HG02798 (cell line): ENCODE results near the gene LONP2.

ENCODE experiments used
- ATAC-seq: cut with Tn5 transposase; IDR thresholded peaks from one replicate; pipeline ENCODE4 v1.9.1; 2021; ENCODE audit warnings: mild to moderate bottlenecking; ENCODE audit not compliant: unreplicated experiment, poor library complexity

LONP2 gene, protein sequence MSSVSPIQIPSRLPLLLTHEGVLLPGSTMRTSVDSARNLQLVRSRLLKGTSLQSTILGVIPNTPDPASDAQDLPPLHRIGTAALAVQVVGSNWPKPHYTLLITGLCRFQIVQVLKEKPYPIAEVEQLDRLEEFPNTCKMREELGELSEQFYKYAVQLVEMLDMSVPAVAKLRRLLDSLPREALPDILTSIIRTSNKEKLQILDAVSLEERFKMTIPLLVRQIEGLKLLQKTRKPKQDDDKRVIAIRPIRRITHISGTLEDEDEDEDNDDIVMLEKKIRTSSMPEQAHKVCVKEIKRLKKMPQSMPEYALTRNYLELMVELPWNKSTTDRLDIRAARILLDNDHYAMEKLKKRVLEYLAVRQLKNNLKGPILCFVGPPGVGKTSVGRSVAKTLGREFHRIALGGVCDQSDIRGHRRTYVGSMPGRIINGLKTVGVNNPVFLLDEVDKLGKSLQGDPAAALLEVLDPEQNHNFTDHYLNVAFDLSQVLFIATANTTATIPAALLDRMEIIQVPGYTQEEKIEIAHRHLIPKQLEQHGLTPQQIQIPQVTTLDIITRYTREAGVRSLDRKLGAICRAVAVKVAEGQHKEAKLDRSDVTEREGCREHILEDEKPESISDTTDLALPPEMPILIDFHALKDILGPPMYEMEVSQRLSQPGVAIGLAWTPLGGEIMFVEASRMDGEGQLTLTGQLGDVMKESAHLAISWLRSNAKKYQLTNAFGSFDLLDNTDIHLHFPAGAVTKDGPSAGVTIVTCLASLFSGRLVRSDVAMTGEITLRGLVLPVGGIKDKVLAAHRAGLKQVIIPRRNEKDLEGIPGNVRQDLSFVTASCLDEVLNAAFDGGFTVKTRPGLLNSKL

DNA sequence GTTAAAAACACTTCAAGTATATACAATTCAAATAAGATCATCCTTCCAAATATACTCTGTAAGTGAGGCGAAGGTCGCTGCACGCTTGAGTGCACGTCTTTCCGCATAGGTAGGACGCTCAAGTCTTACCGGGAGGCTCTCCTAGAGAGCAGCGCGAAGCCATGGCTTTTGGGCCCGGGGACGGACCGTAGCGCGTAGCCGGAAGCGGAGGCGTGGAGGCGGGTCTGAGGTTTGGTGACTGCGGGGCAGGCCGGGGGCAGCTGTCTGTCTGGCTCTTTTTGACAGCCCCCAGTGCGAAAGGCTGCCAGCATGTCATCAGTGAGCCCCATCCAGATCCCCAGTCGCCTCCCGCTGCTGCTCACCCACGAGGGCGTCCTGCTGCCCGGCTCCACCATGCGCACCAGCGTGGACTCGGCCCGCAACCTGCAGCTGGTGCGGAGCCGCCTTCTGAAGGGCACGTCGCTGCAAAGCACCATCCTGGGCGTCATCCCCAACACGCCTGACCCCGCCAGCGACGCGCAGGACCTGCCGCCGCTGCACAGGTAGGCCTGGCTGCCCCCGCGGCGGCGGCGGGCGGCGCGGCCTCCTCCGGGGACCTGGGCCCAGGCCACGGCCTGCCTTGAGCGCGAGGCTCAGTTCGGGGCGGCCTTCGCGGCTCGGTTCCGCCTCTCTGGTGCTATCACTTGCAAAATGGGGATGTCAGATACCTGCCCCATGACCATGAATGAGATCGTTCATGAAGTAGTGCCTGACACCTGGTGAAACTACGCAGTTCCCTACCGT, at the start of gene LONP2:
LONP2 (plus strand) TSS at position 221 of the 783 bp plus-strand sequence; CDS start at position 310, 89 bp downstream.
- peak; percentile 95 for ATAC-seq

DNA sequence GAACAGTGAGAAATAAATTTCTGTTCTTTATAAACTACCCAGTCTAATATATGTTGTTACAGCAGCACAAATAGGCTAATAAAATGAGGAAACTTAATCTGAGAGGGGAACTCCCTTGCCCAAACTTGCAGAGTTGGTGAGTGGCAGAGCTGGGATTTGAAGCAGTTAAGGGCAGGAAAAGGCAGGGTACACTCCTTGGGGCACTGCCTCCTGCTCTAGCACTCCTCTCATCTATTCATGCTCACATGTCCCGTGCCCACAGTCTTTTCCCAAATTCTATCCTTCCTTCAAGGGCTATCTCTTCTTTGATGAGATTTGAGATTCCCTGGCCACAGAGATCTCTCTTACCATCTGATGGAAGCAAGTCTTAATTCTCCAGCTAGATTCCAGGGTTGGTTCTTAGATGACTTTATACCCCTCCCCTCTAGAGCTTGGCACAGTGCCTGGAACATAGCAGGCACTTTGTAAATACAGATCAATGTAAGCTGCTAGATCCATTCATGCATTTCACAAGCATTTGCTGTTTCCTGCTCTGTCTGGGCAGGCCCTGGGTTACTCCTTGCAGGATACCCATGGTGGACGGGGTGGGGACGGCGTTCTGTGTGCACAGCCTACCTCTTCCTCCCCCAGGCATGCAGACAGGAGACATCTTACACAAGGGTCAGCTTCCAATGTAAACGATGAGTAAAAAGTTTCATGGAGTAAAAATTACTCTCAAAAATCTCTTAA, 49.1 kb upstream of the LONP2 start:
- ATAC-seq, result no peak

DNA sequence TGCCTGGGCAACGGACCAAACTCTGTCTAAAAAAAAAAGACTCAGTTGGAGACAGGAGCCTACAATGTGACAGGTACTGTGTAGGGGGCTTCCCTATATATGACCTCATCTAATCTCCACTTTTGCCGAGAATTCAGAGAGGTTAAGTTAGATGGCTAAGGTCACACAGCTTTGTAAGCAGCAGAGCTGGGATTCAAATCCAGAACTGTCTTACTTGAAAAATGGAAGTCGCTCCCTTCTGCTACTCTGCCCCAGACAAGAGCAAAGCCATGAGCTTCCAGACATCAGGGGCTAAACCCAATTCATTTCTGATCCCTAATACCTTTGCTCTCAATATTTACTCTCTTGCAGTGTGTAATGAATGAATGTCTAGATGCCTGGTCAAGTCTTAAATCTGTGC, 46.8 kb upstream of the LONP2 start:
- ATAC-seq, result no peak

DNA sequence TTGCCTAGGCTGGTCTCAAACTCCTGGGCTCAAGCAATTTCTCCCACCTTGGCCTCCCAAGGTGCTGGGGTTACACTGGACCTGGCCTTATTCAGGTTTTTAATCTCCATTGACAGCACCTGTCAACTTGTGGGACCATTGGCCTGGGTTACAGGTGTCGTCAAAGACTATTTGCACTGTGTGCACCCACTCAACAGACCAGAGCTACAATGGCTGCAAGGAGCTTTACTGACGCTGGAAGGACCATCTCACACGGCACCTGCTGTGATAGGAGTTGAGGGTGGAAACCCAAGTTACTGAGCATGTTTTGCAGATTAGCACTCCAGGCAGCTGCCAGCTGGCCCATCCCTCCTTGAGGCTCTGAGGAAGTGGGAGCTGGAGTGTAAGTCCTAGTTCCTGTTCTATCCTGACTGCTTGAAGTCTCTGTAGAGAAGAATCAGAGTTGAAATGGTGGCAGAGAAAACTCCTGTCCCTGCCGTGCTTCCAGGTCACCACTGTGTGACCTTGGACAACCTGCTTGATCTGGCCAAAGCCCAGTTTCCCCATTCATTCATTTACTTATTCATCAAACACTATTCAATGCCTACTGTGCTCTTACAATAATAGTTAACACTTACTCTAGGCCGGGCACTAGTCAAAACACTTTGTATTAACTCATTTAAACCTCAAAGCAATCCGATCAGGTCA, 42.4 kb upstream of the LONP2 start:
- no peak for ATAC-seq

DNA sequence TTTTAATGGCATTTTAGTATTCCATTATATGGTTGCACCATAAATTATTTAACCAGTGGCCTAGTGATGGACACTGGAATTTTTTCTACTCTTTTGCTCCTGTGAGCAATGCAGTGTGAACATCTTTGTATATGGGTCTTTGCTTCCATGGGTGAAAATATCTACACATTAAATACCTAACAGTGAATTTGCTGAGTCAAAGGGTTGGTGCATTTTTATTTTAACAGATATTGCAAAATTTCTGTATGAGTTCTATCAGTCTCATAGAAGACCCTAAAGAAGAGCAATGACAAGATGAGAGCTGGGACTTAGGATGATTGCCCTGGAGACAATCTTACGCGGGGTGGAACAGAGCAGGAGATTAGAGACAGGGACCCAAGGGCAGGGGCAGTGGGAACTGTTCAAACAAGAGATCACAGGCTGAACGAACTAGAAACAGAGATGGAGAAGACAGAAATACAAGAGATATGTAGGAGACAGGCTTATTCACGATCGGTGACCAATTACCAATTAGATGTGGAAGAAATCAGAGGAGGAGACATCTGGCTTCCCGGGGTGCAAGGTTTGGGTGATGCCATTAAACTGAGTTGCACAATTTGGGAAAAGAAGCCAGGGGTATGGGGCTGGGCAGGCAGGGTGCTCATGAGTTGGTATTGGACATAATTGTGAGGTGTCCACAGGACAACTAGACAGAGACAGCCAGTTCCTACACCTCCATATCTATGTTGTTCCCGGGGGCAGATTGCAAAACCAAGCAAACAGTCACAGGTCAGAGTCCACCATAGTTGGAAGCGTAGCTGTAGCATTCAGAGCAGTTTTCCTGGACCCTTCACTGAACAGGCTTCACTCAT, 39.9 kb upstream of the LONP2 start:
- no peak for ATAC-seq

DNA sequence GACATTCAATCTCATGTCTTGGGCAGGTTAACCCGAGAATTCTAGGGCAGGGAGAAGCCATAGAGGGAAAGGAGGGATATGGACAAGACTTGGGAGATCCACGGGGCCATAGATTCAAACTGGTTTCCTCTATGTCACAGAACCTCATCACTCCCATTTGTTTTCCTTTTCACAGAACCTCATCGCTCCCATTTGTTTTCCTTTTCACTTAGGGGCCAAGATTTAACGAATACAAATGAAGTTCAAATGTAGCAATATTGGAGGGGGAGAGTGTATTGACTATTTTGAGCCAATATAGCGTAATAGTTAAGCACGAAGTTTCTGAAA, 39.3 kb upstream of the LONP2 start:
- ATAC-seq, result no peak

DNA sequence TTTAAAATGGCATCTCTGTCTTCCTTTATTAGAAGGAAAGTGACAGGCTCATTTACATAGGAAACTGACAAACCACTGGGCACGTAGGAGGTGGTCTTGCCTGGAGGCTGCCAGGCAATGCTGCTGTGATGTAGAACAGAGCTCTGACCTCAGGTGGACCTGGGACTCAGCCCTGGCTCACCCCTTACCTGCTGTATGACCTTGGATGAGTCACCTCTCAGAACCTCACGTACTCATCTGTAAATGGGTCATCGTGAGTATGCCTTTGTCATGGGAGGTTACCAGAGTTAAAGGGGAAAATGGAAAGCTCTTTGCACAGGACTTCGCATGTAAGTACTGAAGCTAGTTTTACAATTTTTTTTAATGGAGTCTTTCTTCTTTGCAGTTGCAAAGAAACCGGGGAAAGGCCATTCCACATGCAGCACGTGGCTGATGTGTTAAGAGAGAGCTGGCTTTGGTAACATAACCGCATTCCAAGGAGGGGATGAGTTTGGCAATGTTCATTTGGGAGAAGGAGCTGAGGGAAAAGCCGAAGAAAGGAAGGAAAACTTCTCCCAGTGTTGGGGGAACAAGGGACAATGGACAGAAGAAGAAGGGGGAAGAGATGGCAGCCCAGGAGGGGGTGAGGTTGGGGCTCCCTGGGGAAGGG, 37.4 kb upstream of the LONP2 start:
- ATAC-seq, result no peak

DNA sequence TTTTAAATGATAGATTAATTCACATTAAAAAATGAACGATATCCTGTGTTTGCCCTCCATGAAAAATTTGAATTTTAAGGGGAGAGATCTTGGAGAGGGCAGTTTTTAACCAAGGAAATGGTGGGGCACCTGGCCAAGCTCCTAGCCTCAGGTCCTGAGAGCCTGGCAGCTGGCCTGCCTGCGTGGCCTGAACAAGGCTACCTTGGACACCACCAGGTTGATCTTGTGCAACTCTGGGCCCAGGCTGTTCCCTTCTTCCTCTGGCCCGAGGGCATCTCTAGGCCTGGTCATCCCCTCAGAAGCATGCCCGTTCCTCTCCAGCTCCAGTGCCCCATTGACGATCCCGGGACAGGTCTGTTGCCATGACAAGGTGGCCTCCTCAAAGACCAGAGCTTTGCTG, 33.4 kb upstream of the LONP2 start:
- no peak for ATAC-seq

DNA sequence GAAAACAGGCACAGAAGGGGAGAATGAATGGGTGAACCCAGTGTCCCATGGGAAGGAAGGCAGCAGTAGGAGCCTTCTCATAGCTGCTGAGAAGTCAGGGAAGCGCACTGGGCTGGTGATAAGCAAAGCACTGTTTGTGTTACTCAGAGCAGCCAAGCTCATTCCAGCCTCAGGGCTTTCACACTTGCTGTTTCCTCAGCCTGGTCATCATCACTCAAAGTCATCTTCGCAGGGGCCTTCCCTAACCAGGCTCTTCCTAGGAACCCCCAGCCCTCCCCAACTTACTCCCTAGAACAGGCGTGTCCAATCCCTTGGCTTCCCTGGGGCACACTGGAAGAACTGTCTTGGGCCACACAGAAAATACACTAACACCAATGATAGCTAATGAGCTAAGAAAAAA, 32.1 kb upstream of the LONP2 start:
- ATAC-seq, result no peak

DNA sequence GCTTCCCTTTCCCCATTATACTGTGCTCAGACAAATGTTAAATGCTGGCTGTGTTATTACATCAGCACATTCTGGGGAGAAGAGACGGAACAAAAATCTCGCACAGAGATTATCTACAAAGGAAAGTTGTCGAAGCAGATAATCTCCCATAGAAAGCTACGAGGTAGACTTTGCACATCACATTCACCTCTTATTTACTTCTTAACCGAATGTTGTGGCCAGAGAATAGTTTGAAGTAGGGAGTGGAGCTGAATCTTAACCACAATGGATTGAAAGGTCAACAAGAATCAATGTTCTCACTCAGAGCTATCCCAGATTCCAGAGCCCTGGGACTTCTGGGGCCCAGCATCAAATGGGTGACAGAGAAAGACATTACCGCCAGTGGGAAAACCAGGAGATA, 28.4 kb upstream of the LONP2 start:
- ATAC-seq, result no peak

DNA sequence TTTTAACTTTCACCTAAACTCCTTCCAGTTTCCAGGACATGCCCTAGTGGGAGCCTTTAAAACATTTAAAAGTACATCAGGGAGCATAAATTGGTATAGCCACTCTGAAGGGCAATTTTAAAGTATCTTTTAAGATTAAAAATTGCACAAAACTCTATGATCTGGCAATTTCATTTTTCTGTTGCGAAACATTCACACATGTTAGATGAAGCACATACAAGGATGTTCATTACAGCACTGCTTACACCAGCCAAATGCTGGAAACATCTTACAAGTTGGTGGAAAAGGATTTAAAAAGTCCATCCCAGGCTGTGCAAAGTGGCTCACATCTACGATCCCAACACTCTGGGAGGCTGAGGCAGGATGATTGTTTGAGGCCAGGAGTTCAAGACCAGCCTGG, 26.4 kb upstream of the LONP2 start:
- ATAC-seq, result no peak

DNA sequence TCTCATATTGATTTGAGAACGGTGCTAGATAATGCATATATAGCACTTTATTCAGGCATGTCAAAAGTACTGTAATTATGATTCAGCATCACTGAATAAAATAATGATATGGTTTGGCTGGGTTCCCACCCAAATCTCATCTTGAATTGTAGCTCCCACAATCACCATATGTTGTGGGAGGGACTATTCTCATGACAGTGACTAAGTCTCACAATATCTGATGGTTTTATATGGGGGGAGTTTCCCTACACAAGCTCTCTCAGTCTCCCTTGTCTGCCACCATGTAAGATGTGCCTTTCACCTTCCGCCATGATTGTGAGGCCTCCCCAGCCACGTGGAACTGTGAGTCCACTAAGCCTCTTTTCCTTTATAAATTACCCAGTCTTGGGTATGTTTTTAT, 25.6 kb upstream of the LONP2 start:
- no peak for ATAC-seq

DNA sequence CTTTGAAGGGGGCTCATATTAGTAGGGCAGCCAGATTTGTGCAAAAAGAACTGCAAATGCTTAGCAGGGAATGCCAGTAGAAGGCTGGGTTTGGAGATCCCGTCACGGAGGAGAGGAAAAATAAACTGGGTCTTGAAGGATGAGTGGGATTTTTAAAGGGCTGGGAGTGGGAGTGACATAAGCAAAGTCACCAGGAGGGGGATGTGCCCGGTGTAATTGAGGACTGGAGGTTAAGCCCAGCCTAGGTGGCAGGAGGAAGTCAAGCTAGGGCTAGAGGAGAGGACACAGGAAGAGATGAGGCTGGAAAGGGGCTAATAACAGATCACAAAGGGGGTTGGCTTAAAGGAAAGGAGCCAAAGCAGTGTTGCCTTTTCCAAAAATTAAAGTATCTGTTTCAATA, 23.2 kb upstream of the LONP2 start:
- no peak for ATAC-seq

DNA sequence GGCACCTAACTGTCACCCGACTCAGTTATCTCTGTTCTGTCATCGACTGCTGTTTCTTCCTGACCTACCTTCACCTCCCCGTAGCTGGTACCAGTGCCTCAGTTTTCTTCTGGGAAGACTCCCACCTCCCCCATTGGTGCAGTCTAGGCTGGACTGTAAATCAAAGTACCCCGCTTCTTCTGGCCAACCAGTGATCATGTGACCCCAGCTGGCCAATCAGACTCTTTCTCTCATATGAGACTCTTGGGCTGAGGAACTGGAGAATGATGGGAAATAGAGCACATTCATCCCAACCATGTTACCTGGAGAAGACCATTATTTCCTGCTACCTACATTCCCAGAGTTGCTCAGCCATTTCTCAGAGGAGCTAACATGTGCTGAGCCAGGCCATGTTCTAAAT, 20.6 kb upstream of the LONP2 start:
- ATAC-seq, result no peak

DNA sequence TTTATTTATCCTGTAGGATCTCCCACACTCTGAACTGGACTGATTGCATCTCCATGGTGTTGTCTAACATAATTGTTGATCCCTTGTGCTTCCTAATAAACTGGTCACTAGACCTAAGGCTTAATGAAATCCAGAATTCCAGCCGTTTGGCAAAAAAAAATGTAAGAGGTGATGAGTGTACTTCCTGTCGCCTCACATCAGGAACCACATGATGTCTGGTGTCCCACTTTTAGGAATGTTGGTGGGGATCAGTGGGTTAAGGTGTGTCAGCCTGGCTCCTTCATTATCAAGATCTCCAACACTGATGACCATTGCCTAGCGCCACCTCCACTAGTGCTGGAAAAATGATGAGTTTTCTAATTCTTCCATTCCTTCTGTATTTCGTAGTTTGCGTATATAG, 18.6 kb upstream of the LONP2 start:
- ATAC-seq, result no peak

DNA sequence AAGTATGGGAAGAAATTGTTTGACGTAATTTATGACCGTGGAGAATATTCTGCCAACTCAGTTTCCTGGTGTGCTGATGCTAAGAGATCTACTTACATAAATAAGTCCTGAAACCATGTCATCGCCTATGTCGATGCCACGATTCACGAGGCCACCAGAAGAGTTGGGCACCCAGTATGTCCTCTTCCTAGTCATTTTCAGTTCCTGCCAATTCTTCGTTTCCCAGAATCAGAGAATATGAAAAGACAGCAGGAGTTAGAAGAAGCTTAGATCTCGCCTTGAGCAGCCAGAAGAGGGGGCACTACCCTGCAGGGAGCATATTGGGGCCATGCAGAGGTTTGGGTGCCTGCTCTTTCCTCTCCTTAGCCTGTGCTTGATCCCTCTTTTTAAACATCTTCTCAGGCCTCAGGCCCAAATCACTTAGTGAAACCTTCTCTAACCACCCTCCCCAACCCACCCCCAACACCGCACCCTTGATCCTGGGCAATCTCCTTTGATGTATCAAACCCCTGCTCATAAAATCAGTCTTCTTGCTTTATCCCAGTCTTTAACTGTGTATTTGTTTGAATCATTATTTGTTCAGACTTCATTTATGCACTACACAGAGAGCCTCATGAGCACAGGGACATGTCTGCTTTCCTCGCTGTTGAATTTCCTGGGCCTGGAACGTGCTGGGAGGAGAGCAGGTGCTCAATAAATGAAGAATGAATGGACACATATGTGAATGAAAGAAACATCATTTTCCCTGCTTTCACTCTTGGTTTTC, 12.2 kb upstream of the LONP2 start:
- ATAC-seq, result peak; percentile 64

DNA sequence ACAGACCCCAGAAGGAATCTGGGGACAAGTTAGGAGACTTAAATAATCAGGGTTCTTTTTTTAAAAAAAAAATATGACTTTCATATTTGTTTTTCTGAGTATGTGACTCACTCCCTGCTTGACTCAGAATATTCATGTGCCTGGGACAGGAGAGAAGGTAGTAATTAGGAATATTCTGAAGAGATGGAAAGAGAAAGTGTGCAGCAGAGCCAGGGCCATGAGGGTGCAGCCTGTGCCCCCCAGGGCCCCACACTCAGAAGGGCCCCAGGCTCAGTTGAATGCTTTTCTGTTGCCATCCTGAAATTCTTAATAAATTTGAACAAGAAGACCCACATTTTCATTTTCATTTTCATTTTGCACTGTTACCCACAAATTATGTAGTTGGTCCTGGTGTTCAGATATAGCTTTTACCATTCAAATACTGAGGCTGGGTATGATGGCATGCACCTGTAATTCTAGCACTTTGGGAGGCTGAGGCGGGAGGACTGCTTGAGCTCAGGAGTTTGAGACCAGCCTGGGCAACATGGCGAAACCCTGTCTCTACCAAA, 11.5 kb upstream of the LONP2 start:
- ATAC-seq, result no peak
